IPS-NIHi7 (cell line): Measurements from ENCODE around the gene ADRB2.

Experiments
- DNase-seq: peaks from one replicate; pipeline ENCODE4 v3.0.0; 2012; ENCODE audit warnings: mixed read lengths; ENCODE audit errors: extremely low spot score

ADRB2 gene

GRCh38 chr5:148831590-148832565 lies 5.5 kb downstream of the ADRB2 start:
- no peak for DNase-seq

- no peak for DNase-seq
These were observed 6.7 kb downstream of the ADRB2 start for GRCh38 chr5:148833122-148833521.

GRCh38 chr5:148833925-148834324 lies 7.5 kb downstream of the ADRB2 start:
- DNase-seq = no peak

- DNase-seq = no peak
These were observed 8.3 kb downstream of the ADRB2 start for GRCh38 chr5:148834689-148835088.

GRCh38 chr5:148836272-148837250 lies 10.2 kb downstream of the ADRB2 start:
- DNase-seq = no peak

- DNase-seq = no peak
These were observed 11.0 kb downstream of the ADRB2 start for GRCh38 chr5:148837383-148837782.

GRCh38 chr5:148838357-148838756 lies 11.9 kb downstream of the ADRB2 start:
- no peak for DNase-seq

- no peak for DNase-seq
These were observed 13.5 kb downstream of the ADRB2 start for GRCh38 chr5:148839960-148840359.

- DNase-seq = no peak
These were observed 14.1 kb downstream of the ADRB2 start for GRCh38 chr5:148840531-148840930.

GRCh38 chr5:148841519-148841918 lies 15.1 kb downstream of the ADRB2 start:
- DNase-seq = no peak

GRCh38 chr5:148842161-148842560 lies 15.8 kb downstream of the ADRB2 start:
- no peak for DNase-seq

GRCh38 chr5:148843510-148844318 lies 17.3 kb downstream of the ADRB2 start:
- no peak for DNase-seq

- DNase-seq = no peak
These were observed 18.2 kb downstream of the ADRB2 start for GRCh38 chr5:148844433-148845280.

- DNase-seq = no peak
These were observed 20.5 kb downstream of the ADRB2 start for GRCh38 chr5:148846930-148847329.

GRCh38 chr5:148847456-148847855 lies 21.0 kb downstream of the ADRB2 start:
- DNase-seq = no peak

GRCh38 chr5:148848393-148849031 lies 22.1 kb downstream of the ADRB2 start:
- no peak for DNase-seq

GRCh38 chr5:148849461-148849860 lies 23.1 kb downstream of the ADRB2 start:
- no peak for DNase-seq

GRCh38 chr5:148850836-148851235 lies 24.4 kb downstream of the ADRB2 start:
- DNase-seq = no peak

- DNase-seq = no peak
These were observed 27.5 kb downstream of the ADRB2 start for GRCh38 chr5:148853868-148854267.
